ENCODE measurements around the gene RAB21. TPM values are rescaled to one million over a fixed set of nuclear protein-coding genes. Genes with fewer than 3 reads are reported as not detected.

The RAB21 gene
- total RNA-seq, 1 experiment from 2014 or later, result 33.6 TPM

GRCh38 chr12:71737197-71737596, 17.5 kb upstream of the RAB21 start (continued):
- TF ChIP-seq JUN (CRISPR knock-in tag; IDR thresholded peaks at IDR 0.05) (no peak), HMGXB4 (CRISPR knock-in tag; IDR thresholded peaks at IDR 0.05) (no peak)

- Mint-ChIP-seq H3K27ac (no peak overlapping the region), H3K4me1 (no peaks in the 10 kb centered on the region), H3K36me3 (no peaks in the 10 kb centered on the region), H3K27me3 (ENCODE audit: low read depth) (no peaks in the 10 kb centered on the region; the same call in 1 of the 2 replicates), H3K4me3 (no peak overlapping the region), H3K9me3 (no peaks in the 10 kb centered on the region)
- ATAC-seq (no peak), DNase-seq (ENCODE audit: low spot score) (no peak)
- POLR2A ChIA-PET, result no interaction called here
- CTCF ChIA-PET, result interaction anchor here (2.0 kb wide), 1 partner anchor 11 kb away, joined by 4 read pairs; no protein-coding TSS in a partner anchor
- TF ChIP-seq CREB1 (CRISPR knock-in tag; IDR thresholded peaks at IDR 0.05) (no peak), HMGA2 (CRISPR knock-in tag; IDR thresholded peaks at IDR 0.05) (peak; percentile 91; the same call in 1 of the 2 replicates)
Measured at GRCh38 chr12:71742998-71743397, 11.7 kb upstream of the RAB21 start.

GRCh38 chr12:71744522-71745300, 10.0 kb upstream of the RAB21 start:
- Mint-ChIP-seq H3K36me3 (no peaks in the 10 kb centered on the region), H3K27ac (no peak overlapping the region), H3K27me3 (ENCODE audit: low read depth) (no peaks in the 10 kb centered on the region; the same call in 1 of the 2 replicates), H3K4me1 (peaks cover 15% of the 10 kb centered on the region), H3K9me3 (no peaks in the 10 kb centered on the region), H3K4me3 (no peak overlapping the region)
- POLR2A ChIA-PET, result no interaction called here
- CTCF ChIA-PET, result interaction anchor here (1.0 to 3.7 kb wide), 4 partner anchors 10 to 108 kb away, joined by 3 to 44 read pairs (median 3); partner anchors contain the start of genes RAB21 and TMEM19
- no peak for DNase-seq (ENCODE audit: low spot score)
- no peak for ATAC-seq
- TF ChIP-seq HMGXB4 (CRISPR knock-in tag; IDR thresholded peaks at IDR 0.05) (no peak), STAT6 (CRISPR knock-in tag; conservative IDR thresholded peaks at IDR 0.05; ENCODE audit: low read depth) (no peak), FOXJ3 (CRISPR knock-in tag; IDR thresholded peaks at IDR 0.05; ENCODE audit: borderline replicate concordance) (no peak), ZNF423 (CRISPR knock-in tag; IDR thresholded peaks at IDR 0.05) (no peak), TCF7 (CRISPR knock-in tag; IDR thresholded peaks at IDR 0.05; ENCODE audit: low read depth) (no peak), USF2 (CRISPR knock-in tag; IDR thresholded peaks at IDR 0.05) (no peak), CREM (CRISPR knock-in tag; IDR thresholded peaks at IDR 0.05) (no peak), OVOL2 (CRISPR knock-in tag; IDR thresholded peaks at IDR 0.05; ENCODE audit: borderline replicate concordance) (no peak), ZNF138 (CRISPR knock-in tag; conservative IDR thresholded peaks at IDR 0.05) (no peak), ZNF532 (CRISPR knock-in tag; IDR thresholded peaks at IDR 0.05; ENCODE audit: borderline replicate concordance) (no peak), FOXP1 (CRISPR knock-in tag; IDR thresholded peaks at IDR 0.05; ENCODE audit: borderline replicate concordance) (no peak)
